HEK293T (cell line): ENCODE measurements around the gene C3orf70.

ENCODE experiments used
- BHLHE40 ChIP-seq: fragments of 450-650 bp; IDR thresholded peaks from 2 replicates; pipeline ENCODE4 v1.6.1; 2016; ENCODE audit warnings: mild to moderate bottlenecking, moderate library complexity, borderline replicate concordance
- FOXA1 ChIP-seq: fragments of 450-650 bp; IDR thresholded peaks from 2 replicates; pipeline ENCODE4 v1.6.1; 2016; ENCODE audit warnings: mild to moderate bottlenecking
- LEF1 ChIP-seq: fragments of 450-650 bp; IDR thresholded peaks from 2 replicates; pipeline ENCODE4 v1.6.1; 2017; ENCODE audit warnings: mild to moderate bottlenecking, borderline replicate concordance

- no peak for TF ChIP-seq LEF1
- no peak for TF ChIP-seq FOXA1
- no peak for TF ChIP-seq BHLHE40
These were observed 59.7 kb downstream of the C3orf70 start for GRCh38 chr3:185093116-185093515.
